MM.1S (cell line): ENCODE data around the gene UBQLN1.

Source experiments
- CTCF ChIP-seq: fragments of 300-600 bp; sonication (generic); IDR thresholded peaks from 2 replicates; pipeline ENCODE4 v1.5.1; 2016; ENCODE audit warnings: antibody characterized with exemption, low read length, mixed read lengths
- EZH2 ChIP-seq: fragments of 300-600 bp; sonication (generic); optimal IDR thresholded peaks from 2 replicates; pipeline ENCODE3; 2017; ENCODE audit warnings: low read depth, mild to moderate bottlenecking, antibody characterized with exemption, low read length, mixed read lengths

- TF ChIP-seq CTCF (no peak), EZH2 (no peak)
These were observed 42.1 kb downstream of the UBQLN1 start for GRCh38 chr9:83665580-83666200.
